ENCODE results near the gene LGR5. TPM values are rescaled to one million over a fixed set of nuclear protein-coding genes. Genes with fewer than 3 reads are reported as not detected.

LGR5 gene
- total RNA-seq, 4 donors from 2014 or later: 0.11 to 0.71 (median 0.34) TPM

DNA sequence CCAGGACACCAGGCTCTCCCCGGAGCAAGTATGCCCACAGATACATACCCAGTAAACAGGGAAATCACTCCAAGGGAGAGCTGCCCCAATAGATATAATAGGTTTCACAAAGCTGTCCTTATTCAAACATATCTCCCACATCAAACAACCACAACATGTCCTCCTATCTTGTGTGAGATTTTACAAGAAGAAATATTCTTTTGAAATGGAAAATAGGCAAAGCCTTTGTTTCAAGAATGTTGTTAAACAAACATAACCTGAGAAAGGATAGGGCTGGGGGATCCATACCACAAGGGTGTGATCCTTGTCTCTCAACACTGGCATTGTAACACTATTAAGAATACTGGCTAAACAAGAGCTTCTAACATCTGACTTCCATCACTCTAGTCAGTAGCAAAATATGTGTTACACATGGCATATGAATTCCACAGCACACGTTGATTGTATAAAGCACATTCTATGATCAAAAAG lies 32.9 kb downstream of the LGR5 start:
- Histone ChIP-seq H3K4me3 (replicated peaks in 1 of 3) (no peak overlapping the region), H3K4me1 (no peaks in the 10 kb centered on the region), H3K36me3 (no peaks in the 10 kb centered on the region), H3K9me3 (no peaks in the 10 kb centered on the region), H3K27ac (no peak overlapping the region), H3K27me3 (no peaks in the 10 kb centered on the region)
- DNase-seq: no peak
- intact Hi-C loops (cut with DNase I): no loop called here
- TF ChIP-seq POLR2A (IDR thresholded peaks at IDR 0.05): no peak
- TF ChIP-seq, protein P1, sequence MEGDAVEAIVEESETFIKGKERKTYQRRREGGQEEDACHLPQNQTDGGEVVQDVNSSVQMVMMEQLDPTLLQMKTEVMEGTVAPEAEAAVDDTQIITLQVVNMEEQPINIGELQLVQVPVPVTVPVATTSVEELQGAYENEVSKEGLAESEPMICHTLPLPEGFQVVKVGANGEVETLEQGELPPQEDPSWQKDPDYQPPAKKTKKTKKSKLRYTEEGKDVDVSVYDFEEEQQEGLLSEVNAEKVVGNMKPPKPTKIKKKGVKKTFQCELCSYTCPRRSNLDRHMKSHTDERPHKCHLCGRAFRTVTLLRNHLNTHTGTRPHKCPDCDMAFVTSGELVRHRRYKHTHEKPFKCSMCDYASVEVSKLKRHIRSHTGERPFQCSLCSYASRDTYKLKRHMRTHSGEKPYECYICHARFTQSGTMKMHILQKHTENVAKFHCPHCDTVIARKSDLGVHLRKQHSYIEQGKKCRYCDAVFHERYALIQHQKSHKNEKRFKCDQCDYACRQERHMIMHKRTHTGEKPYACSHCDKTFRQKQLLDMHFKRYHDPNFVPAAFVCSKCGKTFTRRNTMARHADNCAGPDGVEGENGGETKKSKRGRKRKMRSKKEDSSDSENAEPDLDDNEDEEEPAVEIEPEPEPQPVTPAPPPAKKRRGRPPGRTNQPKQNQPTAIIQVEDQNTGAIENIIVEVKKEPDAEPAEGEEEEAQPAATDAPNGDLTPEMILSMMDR (IDR thresholded peaks at IDR 0.05): no peak
- 59 to 66% methylated on average over 2 of the region's 2 CpGs for WGBS, 2 donors

DNA sequence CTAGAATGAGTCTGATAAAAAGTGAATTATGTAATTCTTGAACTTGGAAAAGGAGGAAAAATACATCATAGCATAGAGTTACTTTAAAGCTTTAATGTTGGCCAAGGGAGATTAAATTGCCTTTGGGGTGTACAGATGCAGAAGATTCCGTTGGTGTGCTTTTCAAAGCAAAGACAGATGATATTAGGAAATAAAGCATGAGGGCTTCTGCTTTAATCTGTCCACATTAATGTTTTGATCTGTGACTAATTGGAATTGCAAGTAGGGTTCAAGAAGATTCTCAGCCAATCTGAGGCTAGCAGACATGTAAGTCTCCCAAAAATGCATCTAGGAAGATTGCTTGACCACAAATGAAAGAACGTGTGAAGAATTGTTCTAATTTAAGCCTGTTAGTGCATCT lies 35.2 kb downstream of the LGR5 start:
- no peaks in the 10 kb centered on the region for H3K36me3 ChIP-seq
- intact Hi-C loops (cut with DNase I): no loop called here
- H3K9me3 ChIP-seq: no peaks in the 10 kb centered on the region
- H3K27me3 ChIP-seq: no peaks in the 10 kb centered on the region
- no peaks in the 10 kb centered on the region for H3K4me1 ChIP-seq
- no peak overlapping the region for H3K27ac ChIP-seq
- TF ChIP-seq POLR2A (IDR thresholded peaks at IDR 0.05): no peak
- TF ChIP-seq, protein P1 (IDR thresholded peaks at IDR 0.05): no peak
- DNase-seq: no peak
- WGBS, 2 donors: 69 to 74% methylated on average over 2 of the region's 2 CpGs
- H3K4me3 ChIP-seq (replicated peaks in 1 of 3): no peak overlapping the region

DNA sequence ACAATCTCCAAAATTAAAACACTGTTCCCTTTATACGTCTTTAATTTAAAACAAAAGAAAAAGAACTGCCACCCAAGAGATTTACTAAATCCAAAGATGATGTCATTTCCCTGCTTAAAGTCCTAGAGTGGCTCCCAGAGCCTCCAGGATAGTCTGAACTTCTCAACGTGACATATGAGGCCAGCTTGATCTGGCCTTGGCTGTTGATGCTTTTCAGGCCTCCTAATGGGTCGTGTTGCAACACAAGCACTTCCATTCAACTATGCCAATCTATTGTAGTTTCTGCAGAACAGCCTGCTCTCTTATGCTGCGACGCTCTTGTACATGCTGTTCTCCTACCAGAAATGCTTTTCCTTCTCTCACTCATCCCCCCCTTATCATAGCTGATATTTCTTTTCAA lies 35.7 kb downstream of the LGR5 start:
- no peaks in the 10 kb centered on the region for H3K4me1 ChIP-seq
- DNase-seq: no peak
- H3K9me3 ChIP-seq: no peaks in the 10 kb centered on the region
- no peaks in the 10 kb centered on the region for H3K27me3 ChIP-seq
- no peaks in the 10 kb centered on the region for H3K36me3 ChIP-seq
- TF ChIP-seq POLR2A (IDR thresholded peaks at IDR 0.05): no peak
- TF ChIP-seq, protein P1 (IDR thresholded peaks at IDR 0.05): no peak
- WGBS, 2 donors: 58 to 64% methylated on average over 5 of the region's 5 CpGs
- no peak overlapping the region for H3K27ac ChIP-seq
- intact Hi-C loops (cut with DNase I): no loop called here
- H3K4me3 ChIP-seq (replicated peaks in 1 of 3): no peak overlapping the region

DNA sequence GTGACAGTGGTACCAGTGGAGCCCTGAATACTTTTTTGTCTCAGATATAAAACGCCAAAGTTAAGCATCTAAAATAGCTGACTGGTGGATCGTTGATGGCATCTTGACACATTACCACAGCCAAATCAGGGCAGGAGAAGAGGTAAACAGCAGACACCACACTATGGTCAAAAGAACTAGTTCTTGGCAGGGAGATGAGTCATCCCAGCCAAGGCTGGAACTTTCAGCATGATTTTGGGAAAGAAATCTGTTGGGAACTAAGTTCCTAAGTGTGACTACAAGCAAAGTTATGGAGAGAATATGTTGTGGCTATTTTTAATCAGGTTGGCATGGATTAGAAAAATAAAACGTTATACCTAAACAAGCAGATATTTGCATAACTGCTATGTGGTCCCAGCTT lies 36.9 kb downstream of the LGR5 start:
- intact Hi-C loops (cut with DNase I): no loop called here
- H3K9me3 ChIP-seq: no peaks in the 10 kb centered on the region
- no peaks in the 10 kb centered on the region for H3K4me1 ChIP-seq
- no peak overlapping the region for H3K4me3 ChIP-seq (replicated peaks in 1 of 3)
- TF ChIP-seq, protein P1 (IDR thresholded peaks at IDR 0.05): no peak
- TF ChIP-seq POLR2A (IDR thresholded peaks at IDR 0.05): no peak
- H3K27me3 ChIP-seq: no peaks in the 10 kb centered on the region
- no peaks in the 10 kb centered on the region for H3K36me3 ChIP-seq
- no peak overlapping the region for H3K27ac ChIP-seq
- WGBS, 2 donors: 70 to 75% methylated on average over 3 of the region's 3 CpGs
- no peak for DNase-seq

DNA sequence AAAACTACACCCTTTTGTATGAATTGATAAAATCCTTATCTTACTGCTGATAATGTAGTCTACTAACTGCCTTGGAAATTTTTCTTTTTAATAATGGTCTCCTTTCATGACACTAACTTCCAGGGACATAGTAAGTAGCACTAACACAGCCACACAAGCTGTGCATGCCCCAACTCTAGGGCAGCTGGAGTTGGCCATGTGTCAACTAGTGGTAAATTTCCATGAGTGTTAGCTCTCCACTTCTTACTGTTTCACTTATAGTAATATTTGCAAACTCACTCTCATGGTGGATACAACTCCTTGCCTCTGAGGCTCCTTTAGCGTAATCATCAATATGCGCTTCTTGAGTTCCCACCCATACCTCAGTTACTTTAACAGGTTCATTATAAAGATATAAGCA lies 38.0 kb downstream of the LGR5 start:
- WGBS, 2 donors: 98 to 99% methylated on average over 2 of the region's 2 CpGs
- TF ChIP-seq, protein P1 (IDR thresholded peaks at IDR 0.05): no peak
- no peak for TF ChIP-seq POLR2A (IDR thresholded peaks at IDR 0.05)
- H3K27ac ChIP-seq: no peak overlapping the region
- no peak overlapping the region for H3K4me3 ChIP-seq (replicated peaks in 1 of 3)
- no peaks in the 10 kb centered on the region for H3K27me3 ChIP-seq
- no peaks in the 10 kb centered on the region for H3K36me3 ChIP-seq
- no peak for DNase-seq
- no peaks in the 10 kb centered on the region for H3K9me3 ChIP-seq
- intact Hi-C loops (cut with DNase I): no loop called here
- H3K4me1 ChIP-seq: no peaks in the 10 kb centered on the region

Data from thyroid gland (tissue), 4 donors.